Renal cortical epithelial cell (primary cell): ENCODE data around the gene FAM81A. TPM values are rescaled to one million over a fixed set of nuclear protein-coding genes. Genes with fewer than 3 reads are reported as not detected.

Experiments
- DNase-seq: peaks from one replicate; pipeline ENCODE4 v3.0.0-alpha.2; 2011; ENCODE audit warnings: low read depth
- total RNA-seq: library from RNA; depleted of rRNA; stranded (reverse); fragments of >200 nt; gene quantifications from 2 replicates; pipeline ENCODE4 v1.2.3, GENCODE V29; 2014

The FAM81A gene
- total RNA-seq, 1 donor from 2014 or later, result 1.4 TPM

DNA sequence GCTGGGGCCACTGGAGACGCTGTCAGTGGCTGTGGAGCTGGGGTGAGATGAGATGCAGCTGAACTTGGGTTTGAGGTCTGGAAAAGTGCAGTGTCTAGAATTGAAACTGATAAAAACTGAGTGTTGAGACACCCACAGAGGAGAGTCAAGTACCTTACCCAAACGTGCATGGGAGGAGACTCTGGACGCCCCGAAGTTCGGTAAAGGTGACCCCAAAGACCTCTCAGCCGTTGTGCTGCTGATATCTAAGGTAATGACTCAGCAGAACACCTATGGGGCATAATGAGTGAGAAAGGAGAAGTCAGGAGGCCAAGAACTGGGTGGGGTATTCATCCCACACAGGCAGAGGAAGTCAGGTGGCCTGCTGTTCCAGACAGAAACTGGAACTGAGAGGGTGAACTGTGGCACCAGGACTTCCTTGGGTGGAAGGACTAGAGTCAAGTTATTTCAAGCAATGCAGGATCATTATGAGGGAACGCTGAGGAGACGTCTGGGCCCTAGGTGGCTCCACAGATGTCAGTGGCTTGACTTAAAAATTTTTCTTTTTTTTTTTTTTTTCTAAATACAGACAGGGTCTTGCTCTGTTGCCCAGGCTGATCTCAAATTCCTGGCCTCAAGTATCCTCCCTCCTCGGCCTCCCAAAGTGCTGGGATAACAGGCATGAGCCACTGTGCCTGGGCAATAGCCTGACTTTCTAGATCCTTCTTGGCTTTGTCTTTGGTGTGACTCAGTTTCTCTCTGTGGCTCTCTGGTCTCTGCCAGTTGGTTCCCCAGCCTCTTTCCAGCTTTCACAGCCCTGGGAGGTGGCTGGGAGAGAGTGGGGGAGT is 105.9 kb downstream of the FAM81A start:
- DNase-seq, result no peak

DNA sequence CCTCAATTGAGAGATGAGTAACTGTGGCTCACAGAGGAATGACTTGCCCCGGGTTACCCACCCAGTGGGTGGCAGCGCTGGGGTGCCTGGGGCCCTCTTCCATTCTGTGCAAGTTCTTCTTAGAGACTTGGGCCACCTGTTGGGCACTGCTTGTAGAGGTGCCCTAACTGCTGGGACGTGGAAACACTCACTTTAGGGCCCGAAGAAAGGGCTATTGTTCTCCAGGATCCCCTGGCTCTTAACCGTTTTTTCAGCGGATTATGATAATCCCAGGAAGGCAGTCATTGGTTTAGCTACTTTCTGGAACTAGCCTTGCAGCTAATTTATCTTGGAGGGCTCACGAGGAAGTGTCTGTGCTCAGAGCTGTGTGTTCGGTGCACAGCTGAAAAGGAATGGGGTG is 107.6 kb downstream of the FAM81A start:
- no peak for DNase-seq

DNA sequence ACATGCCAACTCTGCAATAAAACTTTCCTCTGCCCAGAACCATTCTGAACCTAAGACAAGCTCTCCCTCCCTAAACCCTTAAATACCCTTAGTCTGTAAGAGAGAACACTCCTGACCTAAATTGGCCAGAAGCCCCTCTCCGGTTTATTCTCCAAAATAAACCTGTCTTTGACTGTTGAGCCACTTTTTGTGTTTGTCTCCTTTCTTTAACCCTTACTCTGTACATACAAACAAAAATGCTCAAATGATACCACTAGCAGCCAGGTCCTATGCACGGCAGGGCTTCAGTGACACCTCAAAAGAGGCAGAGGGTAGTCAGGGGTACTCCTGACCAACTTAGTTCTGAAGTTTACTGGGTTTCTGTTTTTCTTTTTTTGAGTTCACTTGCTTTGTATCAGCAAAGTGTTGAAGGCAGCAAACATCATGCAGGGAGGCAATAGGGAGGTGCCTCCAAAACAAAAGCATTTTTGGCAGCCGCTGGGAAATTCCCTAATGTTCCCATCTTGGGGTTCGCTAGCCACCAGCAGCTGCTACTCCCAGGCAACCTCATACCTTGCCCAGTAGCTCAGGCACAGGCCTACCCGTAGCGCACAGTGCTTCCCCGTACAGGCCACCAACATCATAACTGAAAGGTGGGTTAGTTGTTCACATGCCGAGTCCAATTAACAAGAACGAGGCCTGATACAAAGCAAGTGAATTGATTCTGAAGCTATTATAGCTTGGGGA is 110.7 kb downstream of the FAM81A start:
- no peak for DNase-seq

DNA sequence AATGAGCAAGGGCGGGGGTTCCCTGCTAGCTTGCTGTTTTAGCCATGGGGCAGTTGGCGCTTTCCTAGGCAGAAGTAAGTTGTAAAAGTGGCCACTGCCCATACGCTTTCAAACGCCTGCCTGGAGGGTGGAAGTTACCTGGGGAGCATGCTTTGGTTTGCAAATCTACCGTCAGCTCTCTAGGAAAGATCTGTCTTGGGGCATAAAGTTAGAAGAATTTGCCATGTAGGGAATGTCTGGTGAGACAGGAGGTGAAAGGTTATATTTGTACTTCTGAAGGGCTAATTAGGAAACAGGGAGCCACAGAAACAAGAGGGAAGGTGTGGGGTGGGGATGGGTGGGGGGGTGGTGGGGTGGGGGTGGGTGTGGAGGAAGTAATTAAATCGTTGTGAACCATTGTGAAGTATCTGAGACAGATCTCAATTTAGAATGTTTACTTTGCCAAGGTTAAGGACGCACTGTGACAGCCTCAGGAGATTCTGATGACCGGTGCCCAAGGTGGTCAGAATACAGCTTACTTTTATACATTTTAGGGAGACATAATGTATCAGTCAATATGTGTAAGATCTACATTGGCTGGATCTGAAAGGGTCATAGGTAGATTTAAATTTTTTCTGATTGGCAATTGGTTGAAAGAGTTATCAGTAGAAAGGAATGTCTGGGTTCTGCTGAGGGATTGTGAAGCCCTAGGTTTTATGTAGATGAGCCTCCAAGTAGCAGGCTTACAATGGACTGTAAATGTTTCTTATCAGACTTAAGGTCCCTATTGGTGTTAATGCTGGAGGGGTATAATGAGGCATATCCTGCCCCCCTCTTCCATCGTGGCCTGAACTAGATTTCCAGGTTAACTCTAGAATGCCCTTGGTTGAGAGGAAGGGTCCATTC is 111.6 kb downstream of the FAM81A start:
- DNase-seq, result peak; percentile 56

DNA sequence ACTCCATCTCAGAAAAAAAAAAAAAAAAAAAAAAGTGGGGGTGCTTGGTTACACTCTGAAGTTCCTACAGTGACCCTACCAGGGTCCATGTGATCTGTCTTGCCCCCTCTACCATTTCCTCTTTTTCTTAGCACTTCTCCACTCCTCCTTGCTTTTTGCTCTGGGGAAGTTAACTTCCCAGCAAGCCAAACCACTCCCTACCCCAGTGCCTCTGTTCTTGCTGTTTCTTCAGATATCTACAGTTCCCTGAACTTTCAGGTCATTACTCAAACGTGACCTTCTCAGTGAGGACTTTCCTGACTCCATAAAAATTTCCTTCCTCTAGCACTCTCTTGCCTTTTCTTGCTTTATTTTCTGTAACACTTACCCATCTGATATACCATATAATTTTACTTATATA is 112.5 kb downstream of the FAM81A start:
- no peak for DNase-seq

DNA sequence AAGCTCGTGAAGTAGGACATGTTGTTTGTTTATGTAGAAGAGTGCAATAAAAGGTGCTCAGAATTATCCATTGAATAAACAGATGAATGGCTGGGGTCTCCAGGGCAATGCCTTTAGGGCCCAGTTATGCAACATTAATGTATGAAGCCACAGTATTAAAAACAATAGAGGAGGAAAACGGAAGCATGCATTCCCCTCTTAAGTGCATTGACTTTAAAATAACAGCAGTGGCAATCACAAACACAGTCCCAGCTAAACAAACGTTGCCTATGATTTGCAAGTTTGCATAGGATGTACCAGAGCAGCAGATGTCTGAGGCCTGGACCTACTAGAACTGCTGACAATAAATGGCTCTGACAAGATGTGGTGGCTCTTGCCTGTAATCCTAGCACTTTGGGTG is 113.0 kb downstream of the FAM81A start:
- DNase-seq, result no peak

DNA sequence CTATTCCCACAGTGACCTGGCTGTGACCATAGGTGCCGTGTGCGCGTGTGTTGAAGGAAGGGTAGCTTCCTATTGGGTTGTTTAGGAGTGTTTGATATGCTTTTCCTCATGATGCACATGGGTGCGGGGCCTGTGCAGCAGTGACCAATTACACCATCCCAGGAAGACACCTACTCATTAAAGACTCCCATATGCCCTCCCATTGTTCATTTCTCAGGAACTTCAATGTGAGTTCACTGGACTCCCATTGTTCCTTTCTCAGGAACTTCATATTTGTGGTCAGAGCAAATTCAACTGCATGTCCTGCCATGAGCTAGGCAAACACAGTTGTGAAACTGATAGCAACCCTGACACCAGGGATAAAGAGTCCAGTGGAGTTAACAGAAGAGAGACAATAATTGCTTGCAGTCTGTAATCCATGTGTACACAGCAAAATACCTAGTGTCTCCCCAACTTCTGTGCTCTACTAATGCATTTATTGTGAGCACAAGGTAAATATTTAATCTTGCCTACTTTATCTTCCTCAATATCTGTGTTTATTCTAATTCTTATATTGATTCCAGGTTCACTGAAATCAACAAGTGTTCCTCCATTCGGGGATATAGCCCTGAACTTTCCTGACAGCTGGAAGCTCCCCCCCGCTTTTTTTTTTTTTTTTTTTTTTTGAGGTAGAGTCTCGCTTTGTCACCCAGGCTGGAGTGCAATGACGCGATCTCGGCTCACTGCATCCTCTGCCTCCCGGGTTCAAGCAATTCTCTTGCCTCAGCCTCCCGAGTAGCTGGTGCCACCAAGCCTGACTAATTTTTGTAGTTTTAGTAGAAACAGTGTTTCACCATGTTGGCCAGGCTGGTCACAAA is 116.1 kb downstream of the FAM81A start:
- DNase-seq, result peak; percentile 98

DNA sequence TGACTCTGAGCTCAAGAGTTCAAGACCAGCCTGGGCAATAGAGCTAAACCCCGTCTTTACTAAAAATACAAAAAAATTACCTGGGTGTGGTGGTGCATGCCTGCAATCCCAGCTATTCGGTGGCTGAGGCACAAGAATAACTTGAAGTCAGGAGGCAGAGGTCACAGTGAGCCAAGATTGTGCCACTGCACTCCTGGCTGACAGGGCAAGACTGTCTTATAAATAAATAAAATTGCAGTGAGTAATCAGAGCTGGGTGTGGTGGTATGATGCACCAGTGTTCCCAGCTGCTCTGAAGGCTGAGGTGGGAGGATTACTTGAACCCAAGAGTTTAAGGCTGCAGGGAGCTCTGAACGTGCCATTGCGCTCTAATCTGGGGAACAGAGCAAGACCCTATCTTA is 117.7 kb downstream of the FAM81A start:
- DNase-seq, result peak; percentile 69

DNA sequence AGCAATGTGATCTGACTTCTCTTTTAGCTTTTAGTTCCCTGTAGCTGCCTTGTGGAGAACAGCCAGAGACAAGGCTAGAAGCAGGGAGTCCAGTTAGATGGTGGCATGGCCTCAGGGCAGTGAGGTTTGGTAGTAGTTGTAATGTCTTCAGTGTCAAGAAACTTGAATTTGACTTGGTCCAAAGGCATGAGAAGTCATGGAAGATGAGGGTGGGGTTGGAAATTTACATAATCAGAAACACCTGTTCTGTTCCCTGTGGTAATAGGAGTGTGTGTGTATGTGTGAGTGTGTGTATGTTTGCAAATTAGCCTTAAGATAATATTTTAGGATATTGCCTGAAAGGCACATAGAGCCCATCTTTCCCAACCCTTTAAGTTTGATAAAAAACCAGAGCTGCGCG is 118.4 kb downstream of the FAM81A start:
- no peak for DNase-seq

DNA sequence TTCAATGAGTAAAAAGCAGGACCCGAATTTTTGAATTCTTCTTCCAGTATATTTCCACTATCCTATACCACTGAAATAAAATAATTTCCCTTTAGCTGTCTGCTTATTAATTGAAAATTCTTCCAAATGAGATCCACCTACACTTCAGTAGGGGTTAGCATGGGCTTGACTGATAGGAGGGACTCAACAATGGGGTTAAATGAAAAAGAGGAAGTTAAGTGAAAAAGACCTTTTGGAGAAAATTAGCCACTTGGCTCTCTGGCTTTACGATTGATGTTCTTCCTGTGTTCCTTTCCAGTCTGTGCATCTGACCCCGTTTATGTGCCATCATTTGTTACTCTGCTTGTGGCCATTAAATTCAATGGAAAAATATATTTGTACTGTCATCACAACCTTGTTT is 119.6 kb downstream of the FAM81A start:
- no peak for DNase-seq

DNA sequence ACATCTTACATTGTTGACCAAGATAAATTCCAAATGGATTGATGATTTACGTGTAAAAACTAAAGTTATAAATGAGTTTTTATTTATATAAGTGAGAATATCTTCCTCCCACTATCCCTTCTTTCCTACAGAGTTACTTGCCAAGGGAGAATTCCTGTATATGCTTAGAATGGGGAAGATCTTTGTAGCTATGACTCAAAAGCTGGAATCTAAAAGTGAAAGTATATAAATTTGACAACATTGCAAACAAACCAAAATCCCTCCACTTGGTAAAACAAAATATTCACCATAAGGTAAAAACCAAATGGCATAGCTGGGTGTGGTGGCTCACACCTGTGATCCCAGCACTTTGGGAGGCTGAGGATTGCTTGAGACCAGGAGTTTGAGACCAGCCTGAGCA is 120.9 kb downstream of the FAM81A start:
- DNase-seq, result no peak

DNA sequence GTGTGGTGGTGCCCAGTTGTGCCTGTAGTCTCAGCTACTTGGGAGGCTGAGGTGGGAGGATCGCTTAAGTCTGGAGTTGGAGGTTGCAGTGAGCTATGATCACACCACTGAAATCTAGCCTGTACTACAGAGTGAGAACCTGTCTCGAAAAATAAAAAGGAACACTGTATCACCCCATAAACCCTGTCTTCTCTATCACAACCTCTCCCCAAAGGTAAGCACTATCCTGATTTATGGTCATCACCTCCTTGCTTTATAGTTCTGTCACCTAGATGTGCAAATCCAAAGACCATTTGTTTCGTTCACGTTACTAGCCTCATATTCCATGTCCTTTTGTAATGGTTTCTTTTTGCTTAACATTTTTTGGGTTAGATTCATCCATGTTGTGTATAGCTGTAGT is 123.6 kb downstream of the FAM81A start:
- DNase-seq, result no peak

DNA sequence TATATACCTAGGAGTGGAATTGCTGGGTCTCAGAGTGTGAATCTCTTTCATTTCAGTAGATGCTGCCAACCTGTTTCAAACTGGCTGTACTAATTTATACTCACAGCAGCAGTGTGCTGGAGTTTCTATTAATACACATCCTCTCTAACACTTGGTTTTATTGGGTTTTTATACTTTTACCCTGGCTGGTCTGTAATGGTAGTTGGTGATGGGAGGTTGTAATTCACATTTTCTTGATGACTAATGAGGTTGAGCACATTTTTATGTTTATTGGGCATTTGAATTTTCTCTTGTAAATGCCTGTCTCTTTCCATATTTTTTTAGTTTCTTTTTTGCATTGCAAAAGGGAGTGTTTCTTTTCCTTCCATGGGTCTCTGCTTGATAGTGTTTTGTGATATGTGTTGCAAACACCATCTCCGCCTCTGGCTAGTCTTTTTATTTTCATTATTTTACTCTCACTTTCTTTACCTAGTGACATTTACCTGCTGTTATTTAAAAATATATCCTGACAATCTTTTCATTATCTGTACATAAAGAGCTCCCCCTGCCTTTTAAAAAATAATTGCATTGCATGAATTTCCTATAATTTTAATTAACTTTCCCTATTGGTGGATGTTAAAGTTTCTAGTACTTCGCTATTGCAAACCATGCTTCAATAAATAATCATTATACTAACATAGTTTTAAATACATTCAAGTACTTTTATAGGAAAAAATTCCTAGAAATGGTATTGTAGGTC is 124.6 kb downstream of the FAM81A start:
- no peak for DNase-seq

DNA sequence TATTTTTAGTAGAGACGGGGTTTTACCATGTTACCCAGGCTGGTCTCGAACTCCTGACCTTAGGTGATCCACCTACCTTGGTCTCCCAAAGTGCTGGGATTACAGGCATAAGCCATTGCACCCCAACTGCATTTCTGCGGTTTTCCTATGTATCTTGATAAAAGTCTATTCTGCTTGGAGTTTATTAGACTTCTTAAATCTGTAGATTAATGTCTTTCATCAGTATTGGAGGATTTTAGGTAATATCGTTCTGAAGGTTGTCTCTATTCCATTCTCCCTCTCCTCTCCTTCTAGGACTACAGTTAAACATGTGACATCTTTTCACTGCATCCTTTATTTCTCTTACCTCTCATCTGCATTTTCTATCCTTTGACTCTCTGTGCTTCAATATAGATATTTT is 127.3 kb downstream of the FAM81A start:
- DNase-seq, result no peak

DNA sequence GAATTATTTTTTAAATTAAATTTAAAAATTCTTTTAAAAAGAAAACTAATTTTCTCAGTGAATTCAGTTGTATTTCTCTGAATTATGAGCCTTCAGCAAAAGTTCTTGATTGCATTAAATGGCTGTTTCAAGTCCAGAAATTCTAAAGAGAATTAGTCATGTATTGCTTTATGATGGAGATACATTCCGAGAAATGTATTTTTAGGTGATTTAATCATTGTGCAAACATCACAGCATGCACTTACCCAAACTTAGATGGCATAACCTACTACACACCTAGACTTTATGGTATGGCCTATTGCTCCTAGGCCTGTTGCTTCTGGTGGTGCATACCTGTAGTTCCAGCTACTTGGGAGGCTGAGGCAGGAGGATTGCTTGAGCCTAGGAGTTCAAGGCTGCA is 129.3 kb downstream of the FAM81A start:
- no peak for DNase-seq

DNA sequence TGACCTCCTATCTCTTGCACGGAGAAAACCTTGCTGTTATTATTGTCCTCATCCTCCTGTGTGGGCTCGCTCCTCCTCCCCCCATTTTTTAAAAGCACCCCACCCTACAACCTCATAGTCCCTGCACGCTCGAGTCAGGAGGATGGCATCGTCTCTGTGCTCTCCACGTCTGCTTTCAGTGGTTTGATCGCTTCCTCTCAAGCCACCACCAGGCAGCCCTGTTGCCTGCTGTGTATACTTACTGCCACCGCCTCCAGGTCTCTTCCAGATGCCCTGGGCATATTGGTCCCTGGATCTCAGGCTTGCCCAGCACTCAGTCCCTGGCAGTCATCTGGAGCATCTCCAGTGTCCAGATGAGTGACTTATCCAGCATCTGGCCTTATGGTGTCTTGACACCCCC is 131.5 kb downstream of the FAM81A start:
- DNase-seq, result no peak

DNA sequence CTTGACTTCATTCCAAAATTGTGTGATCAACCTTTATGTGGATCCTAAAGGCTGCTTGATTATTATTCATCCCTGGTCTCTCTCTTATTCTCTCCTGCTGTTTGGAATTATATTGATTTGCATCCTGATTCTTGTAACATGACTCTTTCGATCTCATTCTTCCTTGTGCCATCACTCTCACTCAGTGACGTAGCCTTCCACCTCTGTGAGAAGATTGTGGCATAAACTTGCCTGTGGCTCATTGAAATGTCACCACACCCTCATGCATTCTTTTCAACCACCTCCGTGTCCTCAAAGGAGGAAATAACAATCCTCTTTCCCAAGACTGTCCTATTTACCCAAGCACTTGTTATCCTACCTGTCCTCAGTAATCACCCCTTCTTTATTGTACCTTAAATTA is 132.3 kb downstream of the FAM81A start:
- peak; percentile 80 for DNase-seq

DNA sequence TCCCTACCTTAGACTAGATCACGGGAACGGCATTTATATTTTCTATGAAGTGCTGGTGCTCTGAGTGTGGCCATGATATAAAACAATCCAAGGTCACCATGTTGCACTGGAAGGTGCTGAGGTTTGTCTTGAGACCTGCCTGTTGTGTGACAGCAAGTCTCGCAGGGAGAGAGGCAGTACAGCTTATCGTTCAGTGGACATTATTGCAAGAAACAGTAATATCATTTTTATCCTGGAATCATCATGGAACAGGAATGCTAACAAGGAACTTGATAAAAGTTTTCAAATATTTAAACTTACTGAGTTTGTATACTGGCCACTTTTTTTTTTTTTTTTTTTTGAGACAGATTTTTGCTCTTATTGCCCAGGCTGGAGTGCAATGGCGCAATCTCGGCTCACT is 133.6 kb downstream of the FAM81A start:
- no peak for DNase-seq
